Neural cell (in vitro differentiated cells): ENCODE data around the gene PIAS1.

Experiments
- EP300 ChIP-seq: fragments of 450-650 bp; conservative IDR thresholded peaks from 2 replicates; pipeline ENCODE4 v1.6.1; 2014; ENCODE audit warnings: antibody characterized with exemption, mild to moderate bottlenecking, moderate library complexity; ENCODE audit not compliant: poor library complexity, severe bottlenecking
- EZH2 ChIP-seq: fragments of 200-600, 300-800 bp; shearing (Covaris generic), sonication (generic); IDR thresholded peaks from 2 replicates; pipeline ENCODE4 v1.6.1; 2014; ENCODE audit warnings: antibody characterized with exemption, low read length, borderline replicate concordance, mild to moderate bottlenecking; ENCODE audit not compliant: insufficient read depth, poor library complexity, severe bottlenecking
- POLR2AphosphoS5 ChIP-seq: IDR thresholded peaks from 2 replicates; pipeline ENCODE4 v1.6.1; 2012
- RAD21 ChIP-seq: fragments of 450-650 bp; conservative IDR thresholded peaks from 2 replicates; pipeline ENCODE4 v1.6.1; 2014; ENCODE audit warnings: antibody characterized with exemption, mild to moderate bottlenecking, moderate library complexity
- SMC3 ChIP-seq: fragments of 450-650 bp; conservative IDR thresholded peaks from 2 replicates; pipeline ENCODE4 v1.6.1; 2014; ENCODE audit warnings: antibody characterized with exemption, mild to moderate bottlenecking, moderate library complexity; ENCODE audit not compliant: poor library complexity
- TAF1 ChIP-seq: IDR thresholded peaks from 2 replicates; pipeline ENCODE4 v1.6.1; 2012; ENCODE audit warnings: low read depth
- TF ChIP-seq, protein P1 (sequence below): fragments of 450-650 bp; IDR thresholded peaks from 2 replicates; pipeline ENCODE4 v1.5.1; 2014; ENCODE audit warnings: antibody characterized with exemption, mild to moderate bottlenecking, moderate library complexity; ENCODE audit not compliant: poor library complexity, severe bottlenecking
- TF ChIP-seq, protein P2 (sequence below): IDR thresholded peaks from 2 replicates; pipeline ENCODE4 v1.6.1; 2012; ENCODE audit warnings: borderline replicate concordance

DNA sequence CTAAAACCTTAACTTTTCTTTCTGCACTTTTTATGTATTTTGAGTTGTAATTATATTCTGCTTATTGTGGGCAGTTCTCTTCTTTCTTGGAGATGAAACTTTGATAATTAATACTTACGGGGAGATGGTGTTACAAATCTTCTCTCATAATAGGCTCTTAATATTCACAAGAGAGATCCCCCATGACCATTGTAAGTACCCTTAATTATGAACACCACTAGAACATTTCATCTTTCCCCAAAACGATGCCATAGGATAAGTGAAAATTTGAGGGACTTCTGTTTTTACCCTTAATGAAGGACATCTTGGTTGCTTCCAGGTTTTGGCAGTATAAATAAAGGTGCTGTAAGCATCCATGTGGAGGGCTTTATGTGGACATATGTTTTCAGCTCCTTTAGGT is 60.7 kb downstream of the PIAS1 start:
- TF ChIP-seq, protein P1, sequence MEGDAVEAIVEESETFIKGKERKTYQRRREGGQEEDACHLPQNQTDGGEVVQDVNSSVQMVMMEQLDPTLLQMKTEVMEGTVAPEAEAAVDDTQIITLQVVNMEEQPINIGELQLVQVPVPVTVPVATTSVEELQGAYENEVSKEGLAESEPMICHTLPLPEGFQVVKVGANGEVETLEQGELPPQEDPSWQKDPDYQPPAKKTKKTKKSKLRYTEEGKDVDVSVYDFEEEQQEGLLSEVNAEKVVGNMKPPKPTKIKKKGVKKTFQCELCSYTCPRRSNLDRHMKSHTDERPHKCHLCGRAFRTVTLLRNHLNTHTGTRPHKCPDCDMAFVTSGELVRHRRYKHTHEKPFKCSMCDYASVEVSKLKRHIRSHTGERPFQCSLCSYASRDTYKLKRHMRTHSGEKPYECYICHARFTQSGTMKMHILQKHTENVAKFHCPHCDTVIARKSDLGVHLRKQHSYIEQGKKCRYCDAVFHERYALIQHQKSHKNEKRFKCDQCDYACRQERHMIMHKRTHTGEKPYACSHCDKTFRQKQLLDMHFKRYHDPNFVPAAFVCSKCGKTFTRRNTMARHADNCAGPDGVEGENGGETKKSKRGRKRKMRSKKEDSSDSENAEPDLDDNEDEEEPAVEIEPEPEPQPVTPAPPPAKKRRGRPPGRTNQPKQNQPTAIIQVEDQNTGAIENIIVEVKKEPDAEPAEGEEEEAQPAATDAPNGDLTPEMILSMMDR = no peak
- TF ChIP-seq, protein P2, sequence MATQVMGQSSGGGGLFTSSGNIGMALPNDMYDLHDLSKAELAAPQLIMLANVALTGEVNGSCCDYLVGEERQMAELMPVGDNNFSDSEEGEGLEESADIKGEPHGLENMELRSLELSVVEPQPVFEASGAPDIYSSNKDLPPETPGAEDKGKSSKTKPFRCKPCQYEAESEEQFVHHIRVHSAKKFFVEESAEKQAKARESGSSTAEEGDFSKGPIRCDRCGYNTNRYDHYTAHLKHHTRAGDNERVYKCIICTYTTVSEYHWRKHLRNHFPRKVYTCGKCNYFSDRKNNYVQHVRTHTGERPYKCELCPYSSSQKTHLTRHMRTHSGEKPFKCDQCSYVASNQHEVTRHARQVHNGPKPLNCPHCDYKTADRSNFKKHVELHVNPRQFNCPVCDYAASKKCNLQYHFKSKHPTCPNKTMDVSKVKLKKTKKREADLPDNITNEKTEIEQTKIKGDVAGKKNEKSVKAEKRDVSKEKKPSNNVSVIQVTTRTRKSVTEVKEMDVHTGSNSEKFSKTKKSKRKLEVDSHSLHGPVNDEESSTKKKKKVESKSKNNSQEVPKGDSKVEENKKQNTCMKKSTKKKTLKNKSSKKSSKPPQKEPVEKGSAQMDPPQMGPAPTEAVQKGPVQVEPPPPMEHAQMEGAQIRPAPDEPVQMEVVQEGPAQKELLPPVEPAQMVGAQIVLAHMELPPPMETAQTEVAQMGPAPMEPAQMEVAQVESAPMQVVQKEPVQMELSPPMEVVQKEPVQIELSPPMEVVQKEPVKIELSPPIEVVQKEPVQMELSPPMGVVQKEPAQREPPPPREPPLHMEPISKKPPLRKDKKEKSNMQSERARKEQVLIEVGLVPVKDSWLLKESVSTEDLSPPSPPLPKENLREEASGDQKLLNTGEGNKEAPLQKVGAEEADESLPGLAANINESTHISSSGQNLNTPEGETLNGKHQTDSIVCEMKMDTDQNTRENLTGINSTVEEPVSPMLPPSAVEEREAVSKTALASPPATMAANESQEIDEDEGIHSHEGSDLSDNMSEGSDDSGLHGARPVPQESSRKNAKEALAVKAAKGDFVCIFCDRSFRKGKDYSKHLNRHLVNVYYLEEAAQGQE = no peak
- TF ChIP-seq POLR2AphosphoS5 (no peak), EP300 (no peak), EZH2 (no peak), SMC3 (no peak), RAD21 (no peak), TAF1 (no peak)
